GM21390 (cell line): ENCODE results near the gene NUP58.
"Not testable (repeated sequence)": the region's sequence is repeated elsewhere in the genome, so short reads cannot be mapped to it uniquely, and the experiment has no call there.

ENCODE experiments used
- ATAC-seq: cut with Tn5 transposase; IDR thresholded peaks from one replicate; pipeline ENCODE4 v1.9.1; 2021; ENCODE audit not compliant: unreplicated experiment

The NUP58 gene

DNA sequence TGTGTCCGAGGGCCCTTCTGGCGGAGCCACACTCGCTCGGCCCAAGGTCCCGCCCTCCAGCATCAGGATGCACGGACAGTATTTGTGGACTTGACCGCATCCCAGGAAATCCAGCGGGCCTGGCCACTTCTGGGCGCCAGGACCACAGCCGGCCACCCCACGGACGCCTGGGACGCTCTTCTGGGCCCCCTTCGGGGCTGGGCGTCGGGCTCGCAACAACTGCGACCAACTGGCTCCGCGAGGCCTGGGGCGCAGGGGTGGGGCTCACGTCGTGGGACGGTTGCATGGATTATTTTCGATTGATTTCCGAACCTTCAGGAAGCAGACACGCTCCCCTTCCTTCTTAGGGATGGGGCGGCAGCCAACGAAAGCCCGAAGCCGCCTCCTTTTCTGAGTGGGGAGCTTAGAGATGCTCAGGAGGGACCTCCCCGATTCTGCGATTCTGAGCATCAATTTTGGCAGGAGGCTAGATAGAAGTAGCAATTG, 521 bp upstream of the NUP58 start:
- peak; percentile 16 for ATAC-seq

DNA sequence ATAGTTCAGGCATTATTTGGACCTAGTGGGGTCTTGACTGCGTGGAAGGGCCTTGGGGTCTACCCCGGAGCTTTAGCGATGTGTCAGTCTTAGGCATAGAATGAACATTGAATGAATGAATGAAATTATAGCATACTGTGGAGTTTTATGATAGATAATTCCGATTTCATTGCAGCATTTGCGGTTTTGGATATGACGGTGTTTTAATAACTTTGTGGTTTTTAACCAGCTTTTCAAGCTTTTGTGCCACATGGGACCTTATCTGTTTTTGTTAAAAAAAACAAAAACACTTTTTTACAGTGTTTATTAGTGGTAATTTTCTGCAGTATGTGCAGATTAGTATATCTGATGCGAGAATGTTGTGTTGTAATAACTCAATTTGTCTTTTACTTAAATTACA, 696 bp downstream of the NUP58 start:
- no peak for ATAC-seq

DNA sequence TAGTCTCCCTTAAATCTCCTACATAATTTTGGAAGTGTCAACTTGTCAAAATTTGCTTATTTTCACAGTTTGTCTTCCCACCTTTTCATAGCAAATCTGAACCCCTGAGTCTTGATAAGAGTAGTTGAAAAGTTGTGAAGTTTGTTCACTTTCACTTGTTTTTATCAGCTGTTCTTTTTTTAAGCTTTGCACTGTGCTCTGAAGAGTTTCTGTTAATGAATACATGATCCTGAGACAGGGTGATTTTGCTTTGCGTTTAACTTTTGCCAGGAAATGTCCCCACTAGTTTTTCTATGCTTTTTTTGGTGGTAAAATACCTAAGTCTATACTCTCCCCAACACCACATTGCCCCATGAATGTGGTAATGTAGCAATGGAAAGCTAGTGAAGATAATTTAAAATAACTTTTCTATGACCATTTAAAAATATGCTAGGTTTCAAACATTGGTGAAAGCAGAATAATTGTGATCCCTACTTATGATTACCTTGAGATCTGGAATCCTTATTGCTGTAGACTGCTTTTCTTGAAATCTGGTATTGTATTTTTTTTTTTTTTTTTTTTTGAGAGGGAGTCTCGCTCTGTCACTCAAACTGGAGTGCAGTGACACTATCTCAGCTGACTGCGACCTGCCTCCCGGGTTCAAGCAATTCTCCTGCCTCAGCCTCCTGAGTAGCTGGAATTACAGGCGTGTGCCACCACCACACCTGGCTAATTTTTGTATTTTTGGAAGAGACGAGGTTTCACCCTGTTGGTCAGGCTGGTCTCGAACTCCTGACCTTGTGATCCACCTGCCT, 5.4 kb downstream of the NUP58 start:
- ATAC-seq: no peak

DNA sequence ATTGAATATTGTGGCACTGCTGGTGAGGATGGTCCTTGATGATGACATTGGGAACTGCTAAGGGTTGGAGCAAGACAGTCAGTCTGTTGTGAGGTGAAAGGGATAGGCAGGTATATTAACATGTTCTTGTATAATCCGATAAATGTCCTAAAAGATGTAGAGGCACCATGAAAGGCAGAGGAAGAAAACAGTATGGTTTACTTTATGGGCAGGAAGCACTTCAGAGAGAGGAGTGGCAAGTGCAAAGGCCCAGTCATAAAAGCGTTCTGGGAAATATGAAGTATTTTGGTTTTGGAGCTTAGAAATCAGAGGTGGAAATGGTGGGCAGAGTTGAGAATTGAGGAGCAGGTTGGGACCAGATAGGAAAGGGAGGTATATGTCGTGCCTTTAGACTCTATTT, 9.5 kb downstream of the NUP58 start:
- ATAC-seq: no peak

DNA sequence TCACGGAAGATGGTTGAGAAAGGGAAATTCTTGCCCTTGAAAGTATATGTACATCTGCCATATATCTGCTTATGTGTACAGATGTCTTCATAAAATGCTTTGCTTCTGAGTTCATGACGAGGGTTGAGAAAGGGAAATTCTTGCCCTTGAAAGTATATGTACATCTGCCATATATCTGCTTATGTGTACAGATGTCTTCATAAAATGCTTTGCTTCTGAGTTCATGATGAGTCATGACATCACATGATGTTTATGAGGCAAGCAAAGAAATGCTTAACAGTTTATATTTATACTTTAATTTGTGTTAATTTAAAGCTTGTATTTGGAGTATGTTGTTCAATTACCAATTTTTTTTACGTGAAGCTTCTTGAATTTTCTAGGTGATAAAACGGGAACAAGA, 17.5 kb downstream of the NUP58 start:
- ATAC-seq: not testable (repeated sequence)

DNA sequence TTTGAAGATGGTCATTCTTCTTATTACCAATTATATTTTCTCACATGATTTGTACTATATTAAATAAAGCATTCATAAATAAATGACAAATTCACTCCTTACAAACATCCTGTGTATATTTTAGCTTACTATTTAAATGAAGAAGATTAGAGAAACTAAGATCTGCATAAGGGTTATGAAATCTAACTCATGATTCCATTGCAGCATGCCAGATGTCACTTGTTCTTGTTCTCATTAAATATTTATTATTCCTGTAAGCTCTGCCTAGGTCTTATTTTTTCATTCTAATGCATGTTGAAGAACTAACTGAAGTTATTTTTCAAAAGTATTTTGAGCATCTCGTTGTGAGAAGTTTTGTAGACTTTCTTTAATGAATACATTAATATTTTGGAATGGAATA, 18.3 kb downstream of the NUP58 start:
- ATAC-seq: no peak

DNA sequence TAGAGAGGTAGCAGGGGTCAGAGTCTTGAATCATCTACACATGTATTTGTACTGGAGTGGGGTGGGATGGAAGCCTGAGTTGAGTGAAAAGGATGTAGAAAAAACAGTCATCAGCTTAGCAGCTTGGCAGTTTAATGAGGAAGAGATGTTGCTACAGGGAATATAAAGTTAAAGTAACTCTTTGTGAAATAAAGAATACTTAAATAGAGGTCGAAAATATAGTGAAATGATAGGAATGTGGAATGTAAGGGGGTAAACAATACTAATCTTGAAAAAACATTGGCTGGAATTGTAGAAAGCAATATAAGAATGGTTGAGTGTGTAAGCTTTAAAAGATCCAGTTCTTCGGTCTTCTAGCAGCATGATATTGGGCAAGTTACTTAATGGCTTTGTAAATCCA, 22.7 kb downstream of the NUP58 start:
- no peak for ATAC-seq

DNA sequence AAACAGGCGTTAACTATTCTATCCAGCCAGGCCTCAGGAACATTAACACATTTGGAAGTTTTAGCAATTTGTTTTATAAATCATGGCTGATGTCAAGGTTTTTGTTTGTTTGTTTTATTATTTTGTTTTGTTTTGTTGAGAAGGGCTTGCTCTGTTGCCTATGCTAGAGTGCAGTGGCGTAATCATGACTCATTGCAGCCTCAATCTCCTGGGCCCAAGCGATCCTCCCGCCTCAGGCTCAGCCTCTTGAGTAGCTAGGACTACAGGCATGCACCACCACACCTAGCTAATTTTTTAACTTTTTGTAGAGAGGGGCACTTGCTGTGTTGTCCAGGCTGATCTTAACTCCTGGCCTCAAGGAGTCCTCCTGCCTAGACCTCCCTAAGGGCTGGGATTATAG, 28.3 kb downstream of the NUP58 start:
- ATAC-seq: no peak

DNA sequence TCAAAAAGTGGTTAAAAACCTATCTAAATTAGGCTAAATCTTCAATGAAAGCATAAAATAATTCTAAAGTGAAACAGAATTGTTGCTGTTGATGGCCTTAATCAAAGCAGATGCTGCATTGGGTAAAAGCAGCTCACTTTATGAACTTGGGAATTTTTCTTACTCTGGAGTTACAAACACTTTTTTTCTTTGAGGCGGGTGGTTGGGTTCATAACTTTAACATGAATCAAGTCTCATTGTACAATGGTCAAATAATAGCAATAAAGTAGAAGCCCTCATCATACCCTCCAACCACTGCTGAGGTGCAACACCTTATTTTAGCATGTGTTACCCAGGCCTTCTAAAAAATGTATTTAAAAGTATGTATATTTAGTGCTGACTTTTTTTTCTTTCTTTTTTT, 29.1 kb downstream of the NUP58 start:
- no peak for ATAC-seq

DNA sequence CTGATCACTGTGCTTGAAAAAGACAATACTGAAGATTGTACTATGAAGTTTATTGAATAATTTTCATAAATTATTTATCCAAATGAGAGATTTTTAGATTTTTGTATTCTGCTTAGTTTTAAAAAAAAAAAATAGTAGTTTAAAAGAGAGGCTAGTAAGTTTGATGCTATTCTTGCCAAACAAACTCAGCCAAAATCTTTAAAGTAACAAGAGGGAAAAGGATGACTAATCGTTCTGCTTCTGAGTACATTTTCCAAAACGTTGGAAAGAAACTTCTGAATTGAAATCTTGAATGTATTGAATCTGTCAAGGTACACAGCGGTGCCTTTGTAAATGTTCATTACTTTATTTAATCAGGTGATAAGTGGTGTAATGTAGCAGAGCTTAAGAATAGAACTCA, 34.4 kb downstream of the NUP58 start:
- no peak for ATAC-seq

DNA sequence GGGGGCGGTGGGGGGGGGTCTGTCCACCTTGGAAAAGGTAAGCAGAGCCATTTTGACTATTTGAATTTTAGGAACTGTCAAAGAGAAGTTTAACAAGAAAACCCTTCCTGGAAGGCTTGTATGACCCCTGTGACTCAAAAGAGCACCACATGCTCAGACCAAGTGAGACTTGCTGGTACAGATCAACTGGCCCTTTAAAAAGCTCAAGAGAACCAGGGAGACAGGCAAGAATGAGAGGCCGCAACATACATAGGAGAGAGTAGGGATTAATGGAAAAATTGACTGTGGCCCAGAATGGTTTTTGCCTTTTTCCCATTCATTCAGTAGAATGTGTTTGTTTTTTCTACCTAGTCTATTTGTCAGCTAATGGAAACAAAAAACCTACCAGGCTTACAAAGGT, 44.2 kb downstream of the NUP58 start:
- no peak for ATAC-seq

DNA sequence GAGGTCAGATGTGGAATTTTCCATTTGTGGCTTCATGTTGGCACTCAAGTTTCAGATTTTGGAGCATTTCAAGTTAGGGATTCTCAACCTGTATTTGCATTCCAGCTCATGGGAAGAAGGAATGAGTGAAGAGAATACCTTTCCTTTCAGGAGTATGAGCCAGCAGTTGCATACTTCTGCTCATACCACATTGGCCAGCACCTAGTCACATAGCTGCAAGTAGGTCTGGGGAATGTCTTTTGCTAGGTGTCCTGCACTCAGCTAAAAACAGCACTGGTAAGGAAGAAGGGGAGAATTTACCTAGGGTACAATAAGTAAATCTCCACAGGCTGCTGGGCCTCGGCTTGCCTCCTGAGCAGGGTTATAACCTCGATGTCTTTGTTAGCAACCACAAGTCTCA, 45.7 kb downstream of the NUP58 start:
- ATAC-seq: no peak

DNA sequence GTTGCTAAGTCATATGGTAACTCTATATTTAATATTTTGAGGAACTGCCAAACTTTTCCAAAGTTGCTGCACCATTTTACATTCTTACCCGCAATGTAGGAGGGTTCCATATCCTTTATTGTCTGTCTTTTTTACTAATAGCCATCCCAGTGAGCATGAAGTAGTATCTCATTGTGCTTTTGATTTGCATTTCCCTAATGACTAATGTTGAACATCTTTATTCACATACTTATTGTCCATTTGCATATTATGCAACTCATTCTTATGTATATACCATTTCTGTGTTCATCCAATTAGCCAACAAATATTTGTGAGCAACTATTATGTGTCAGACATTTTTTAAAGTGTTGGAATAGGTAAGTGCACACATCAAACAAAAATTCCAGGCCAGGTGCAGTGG, 50.0 kb downstream of the NUP58 start:
- ATAC-seq: no peak

DNA sequence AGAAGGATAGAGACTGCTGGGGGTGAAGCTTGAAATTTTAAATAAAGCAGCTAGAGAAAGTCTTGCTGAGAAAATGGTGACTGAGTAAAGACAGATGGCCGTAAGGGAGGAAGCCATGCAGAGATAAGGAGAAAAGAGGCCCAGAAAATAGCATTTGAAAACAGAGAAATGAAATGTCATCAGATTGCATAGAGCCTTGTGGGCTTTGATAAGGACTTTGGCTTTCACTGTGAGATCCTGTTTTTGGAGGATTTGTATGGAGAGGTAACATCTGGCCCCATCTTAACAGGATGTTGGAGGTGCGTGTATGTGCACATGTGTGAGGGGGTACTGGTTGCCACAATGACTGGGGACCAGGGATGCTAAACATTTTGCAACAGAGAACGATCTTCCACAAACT, 50.8 kb downstream of the NUP58 start:
- no peak for ATAC-seq

DNA sequence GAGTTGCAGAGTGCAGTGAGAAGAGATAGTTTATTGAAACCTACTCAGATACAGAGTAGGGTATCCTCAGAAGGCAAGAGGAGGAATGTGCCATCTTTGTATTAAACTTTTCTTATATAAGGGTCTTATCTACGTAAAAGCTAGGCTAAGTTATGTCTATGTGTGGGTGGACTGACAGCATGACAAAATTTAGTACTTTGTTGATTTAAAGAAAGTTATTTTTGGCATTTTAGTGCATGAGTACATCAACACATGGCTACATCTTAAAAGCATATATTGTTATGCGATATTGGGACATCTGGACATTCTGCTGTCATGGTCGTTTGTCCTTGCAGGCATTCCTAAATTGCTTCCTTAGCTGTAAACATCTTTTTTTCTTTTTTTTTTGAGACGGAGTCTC, 51.4 kb downstream of the NUP58 start:
- no peak for ATAC-seq

DNA sequence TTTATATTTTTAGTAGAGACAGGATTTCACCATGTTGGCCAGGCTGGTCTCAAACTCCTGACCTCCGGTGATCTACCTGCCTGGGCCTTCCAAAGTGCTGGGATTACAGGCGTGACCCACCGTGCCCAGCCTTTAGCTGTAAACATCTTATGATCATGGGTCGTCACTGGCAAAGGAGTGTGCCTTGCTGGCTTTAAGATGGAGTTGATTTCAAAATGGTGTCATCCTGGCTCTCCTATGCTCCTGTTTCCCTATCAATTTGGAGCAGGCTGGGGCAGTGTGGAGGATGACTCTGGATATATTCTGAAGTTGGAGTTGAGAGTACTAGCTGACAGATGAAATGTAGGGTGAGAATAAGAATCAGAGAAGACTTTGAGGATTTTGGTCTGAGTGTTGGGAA, 51.9 kb downstream of the NUP58 start:
- ATAC-seq: no peak

DNA sequence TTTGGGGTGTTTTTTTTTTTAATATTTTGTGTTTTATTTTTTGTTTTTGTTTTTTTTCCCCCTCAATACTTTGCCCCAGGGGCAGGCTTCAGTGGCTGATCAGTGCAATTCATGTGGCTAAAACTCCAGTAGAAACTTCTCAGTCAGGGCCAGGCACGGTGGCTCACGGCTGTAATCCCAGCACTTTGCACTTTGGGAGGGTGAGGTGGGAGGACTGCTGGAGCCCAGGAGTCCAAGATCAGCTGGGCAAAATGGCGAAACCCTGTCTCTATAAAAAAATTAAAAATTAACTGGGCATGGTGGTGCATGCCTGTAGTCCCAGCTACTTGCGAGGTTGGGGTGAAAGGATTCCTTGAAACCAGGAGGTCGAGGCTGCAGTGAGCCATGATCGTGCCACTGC, 53.0 kb downstream of the NUP58 start:
- ATAC-seq: no peak

DNA sequence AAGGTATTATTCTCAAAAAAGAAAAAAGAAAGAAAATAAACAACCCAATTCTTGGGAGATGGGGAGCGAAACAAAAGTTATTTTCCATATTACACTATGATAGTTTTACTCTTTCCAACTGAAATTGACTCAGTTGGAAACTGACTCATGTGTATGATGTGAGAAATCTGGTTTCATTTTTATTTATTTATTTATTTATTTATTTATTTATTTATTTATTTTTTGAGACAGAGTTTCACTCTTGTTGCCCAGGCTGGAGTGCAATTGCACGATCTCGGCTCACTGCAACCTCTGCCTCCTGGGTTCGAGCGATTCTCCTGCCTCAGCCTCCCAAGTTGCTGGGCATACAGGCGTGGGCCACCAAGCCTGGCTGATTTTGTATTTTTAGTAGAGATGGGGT, 59.0 kb downstream of the NUP58 start:
- not testable (repeated sequence) for ATAC-seq

DNA sequence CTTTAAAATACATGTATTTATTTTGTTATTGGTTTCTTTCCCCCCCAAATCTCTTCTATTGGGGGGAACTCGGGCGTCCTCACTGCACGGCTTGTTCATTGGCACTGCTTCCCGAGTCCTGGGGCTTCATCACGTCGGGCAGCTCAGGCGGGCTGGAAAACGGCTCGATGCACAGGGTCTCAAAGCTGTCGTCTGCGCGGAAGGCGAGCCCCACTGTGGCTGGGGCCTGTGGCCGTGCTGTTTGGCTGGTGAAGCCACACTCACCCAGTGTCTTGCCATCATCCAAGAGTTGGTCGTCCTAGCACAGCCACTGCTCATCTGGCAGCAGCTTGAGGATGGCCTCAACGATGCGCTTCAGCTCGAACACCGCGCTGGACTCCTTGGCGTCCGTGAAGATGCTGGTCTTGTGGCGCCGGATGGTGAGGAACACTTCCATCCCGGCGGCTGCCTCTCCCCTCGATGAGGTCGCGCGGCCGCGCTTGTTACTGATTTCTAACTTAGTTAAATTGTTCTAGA, 64.4 kb downstream of the NUP58 start:
- no peak for ATAC-seq

DNA sequence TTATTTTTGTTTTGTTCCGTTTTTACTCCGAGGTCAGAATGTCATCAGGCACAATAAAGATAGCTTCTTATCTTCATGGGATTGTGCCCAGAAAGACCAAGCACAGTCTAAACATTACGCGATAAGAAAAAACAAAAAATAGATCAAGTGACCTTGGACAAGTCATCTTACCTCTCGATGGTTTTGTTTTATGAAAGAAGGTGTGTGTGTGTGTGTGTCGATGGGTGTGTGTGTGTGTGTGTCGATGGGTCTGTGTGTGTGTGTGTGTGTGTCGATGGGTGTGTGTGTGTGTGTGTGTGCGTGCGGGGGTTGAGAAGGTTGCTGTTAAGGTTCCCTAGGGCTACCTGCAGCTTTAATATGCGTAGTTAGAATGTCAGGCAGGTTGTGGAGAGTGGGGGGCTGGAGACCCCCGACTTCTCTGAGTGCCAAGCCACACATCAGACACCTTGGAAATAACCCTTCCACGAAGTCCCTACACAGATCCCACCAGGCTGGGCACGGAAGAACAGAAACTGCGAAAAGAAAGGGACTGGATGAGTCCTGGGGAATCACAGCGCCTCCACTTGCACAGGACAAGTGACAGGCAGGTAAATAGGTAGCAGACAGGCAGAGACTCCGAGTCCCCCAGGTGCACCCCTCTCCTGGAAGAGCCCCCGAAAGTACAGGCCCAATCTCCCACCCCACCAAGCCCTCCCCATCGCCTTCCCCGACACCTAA, 69.9 kb downstream of the NUP58 start:
- ATAC-seq: no peak

DNA sequence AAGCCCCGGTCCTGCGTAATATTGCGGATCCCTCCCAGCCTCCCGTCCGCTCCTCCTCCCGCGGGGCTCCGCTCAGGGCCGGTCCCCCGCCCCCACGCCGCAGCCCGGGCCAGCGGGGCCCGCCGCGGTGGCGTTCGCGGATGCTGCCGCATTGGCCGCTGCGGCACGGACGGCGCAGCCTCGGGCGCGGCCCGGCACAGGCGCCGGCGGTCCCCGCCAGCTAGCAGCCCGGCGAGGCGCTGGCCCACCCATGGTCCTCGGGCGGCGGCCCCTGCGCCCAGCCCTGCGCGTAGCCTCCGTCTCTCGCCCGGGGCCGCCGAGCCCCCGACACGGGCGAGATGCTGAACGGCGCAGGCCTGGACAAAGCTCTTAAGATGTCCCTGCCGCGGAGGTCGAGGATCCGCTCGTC, 70.5 kb downstream of the NUP58 start, which contains the start of gene ATP8A2:
TSS of gene ATP8A2 (plus strand) at position 100 of the 409 bp plus-strand sequence. CDS start at position 339, 239 bp downstream.
- ATAC-seq: no peak
